B cell (primary cell): Measurements from ENCODE around the gene HSPA12A. TPM values are rescaled to one million over a fixed set of nuclear protein-coding genes. Genes with fewer than 3 reads are reported as not detected.

Experiments
- ATAC-seq: fragments of 200-7000 bp; cut with Tn5 transposase; one replicate; pipeline ENCODE4 v1.10.0; 2021; ENCODE audit warnings: low read depth, mild to moderate bottlenecking, moderate number of reproducible peaks, moderate library complexity
- CTCF ChIA-PET: fragments of 350-600 bp; sonication (Branson Sonifier 250); formaldehyde crosslinking; loops from one replicate; lab custom pipeline; 2021; ENCODE audit warnings: antibody characterized with exemption, inconsistent platforms; lab: Charles Lee
- POLR2A ChIA-PET: fragments of 350-600 bp; sonication (Branson Sonifier 250); formaldehyde crosslinking; loops from one replicate; lab custom pipeline; 2021; ENCODE audit warnings: antibody characterized with exemption; lab: Charles Lee
- DNase-seq: peaks from one replicate; pipeline ENCODE4 v3.0.0; 2013
- H2AFZ ChIP-seq: 2 replicates; pipeline ENCODE4 v1.6.1; 2012; ENCODE audit warnings: mild to moderate bottlenecking, low read depth, low read length; ENCODE audit not compliant: insufficient read depth, poor library complexity, severe bottlenecking
- H3K27ac ChIP-seq, 2 donors: 1 replicate in 1 of 2; 2 replicates in 1 of 2; pipeline ENCODE4 v1.5.1; 2012 to 2013; ENCODE audit warnings: low read length in 2 of 2, mild to moderate bottlenecking in 2 of 2, moderate library complexity in 1 of 2
- H3K27me3 ChIP-seq, 4 experiments: fragments of 200-600 bp in 1 of 4; sonication (generic) in 1 of 4; replicated peaks in 1 of 4; 1 replicate in 2 of 4; 2 replicates in 2 of 4; pipeline versions ENCODE4 v1.6.1 to v1.7.0; 2013 to 2016; ENCODE audit warnings: low read length in 3 of 4, mild to moderate bottlenecking in 2 of 4, mixed read lengths in 1 of 4, moderate library complexity in 1 of 4; ENCODE audit not compliant: insufficient read depth in 4 of 4, control insufficient read depth in 3 of 4; ENCODE audit errors: control extremely low read depth in 1 of 4
- H3K36me3 ChIP-seq, 2 experiments: replicated peaks in 1 of 2; 1 replicate in 1 of 2; 2 replicates in 1 of 2; pipeline versions ENCODE4 v1.6.1 to v1.7.1; 2013; ENCODE audit warnings: low read length in 1 of 2; ENCODE audit not compliant: insufficient read depth in 2 of 2, control insufficient read depth in 1 of 2; ENCODE audit errors: control extremely low read depth in 1 of 2, extremely low read depth in 1 of 2
- H3K4me1 ChIP-seq, 2 donors: fragments of 200-600 bp in 1 of 2; sonication (generic) in 1 of 2; 1 replicate in 1 of 2; 2 replicates in 1 of 2; pipeline versions ENCODE4 v1.5.1 to v1.6.1; 2013 to 2017; ENCODE audit warnings: low read length in 2 of 2; ENCODE audit not compliant: control insufficient read depth in 2 of 2, insufficient read depth in 2 of 2
- H3K4me2 ChIP-seq: replicated peaks from 2 replicates; pipeline ENCODE3; 2012; ENCODE audit warnings: mild to moderate bottlenecking, low read depth, low read length; ENCODE audit not compliant: poor library complexity, severe bottlenecking
- H3K4me3 ChIP-seq, 5 experiments: fragments of 200-600 bp in 1 of 5; sonication (generic) in 1 of 5; 1 replicate in 3 of 5; 2 replicates in 2 of 5; pipeline versions ENCODE4 v1.5.1 to v1.7.0; 2011 to 2016; ENCODE audit warnings: low read length in 4 of 5, mild to moderate bottlenecking in 4 of 5, low read depth in 2 of 5, control low read depth in 1 of 5, moderate library complexity in 1 of 5; ENCODE audit not compliant: insufficient read depth in 1 of 5; ENCODE audit errors: control extremely low read depth in 1 of 5, extremely low read depth in 1 of 5
- H3K79me2 ChIP-seq: fragments of 200-600 bp; sonication (generic); one replicate; pipeline ENCODE4 v1.6.0; 2016; ENCODE audit warnings: low read length; ENCODE audit not compliant: control insufficient read depth, insufficient read depth
- H3K9ac ChIP-seq: fragments of 200-600 bp; sonication (generic); 2 replicates; pipeline ENCODE4 v1.6.1; 2017; ENCODE audit warnings: mild to moderate bottlenecking, low read length, moderate library complexity
- H3K9me3 ChIP-seq, 3 donors: one replicate each; pipeline versions ENCODE4 v1.6.1 to v1.7.1; 2013; ENCODE audit warnings: low read length in 2 of 3; ENCODE audit not compliant: control insufficient read depth in 2 of 3, insufficient read depth in 1 of 3; ENCODE audit errors: control extremely low read depth in 1 of 3
- H4K20me1 ChIP-seq: 2 replicates; pipeline ENCODE4 v1.6.0; 2012; ENCODE audit warnings: mild to moderate bottlenecking, low read length; ENCODE audit not compliant: insufficient read depth, control insufficient read depth, poor library complexity, severe bottlenecking
- H3K27ac Mint-ChIP-seq: one replicate; pipeline ENCODE4 v1.8.0; 2021; ENCODE audit warnings: mixed read lengths
- H3K27me3 Mint-ChIP-seq: one replicate; pipeline ENCODE4 v1.8.0; 2021; ENCODE audit warnings: mixed read lengths
- H3K4me1 Mint-ChIP-seq: one replicate; pipeline ENCODE4 v1.8.0; 2021; ENCODE audit warnings: mixed read lengths
- H3K4me3 Mint-ChIP-seq: one replicate; pipeline ENCODE4 v1.8.0; 2021; ENCODE audit warnings: mixed read lengths
- H3K9me3 Mint-ChIP-seq: one replicate; pipeline ENCODE4 v1.8.0; 2022; ENCODE audit warnings: mixed read lengths; ENCODE audit not compliant: insufficient read depth
- EZH2 ChIP-seq: IDR thresholded peaks from 2 replicates; pipeline ENCODE4 v1.6.1; 2012; ENCODE audit warnings: borderline replicate concordance, low read depth, mild to moderate bottlenecking, moderate library complexity, low read length; ENCODE audit not compliant: insufficient read depth, poor library complexity, severe bottlenecking
- WGBS: methylation state at CpG from one replicate; pipeline ENCODE4 v1.1.5; 2013; ENCODE audit warnings: missing lambda C conversion rate; ENCODE audit not compliant: insufficient coverage; 5-methylcytosine and 5-hydroxymethylcytosine counted together
- intact Hi-C: fragments of 100-400 bp; cut with micrococcal nuclease; formaldehyde crosslinking; loops from one replicate; pipeline ENCODE4 v1.10.0; 2022
- polyA plus RNA-seq: library from polyadenylated mRNA; depleted of rRNA; stranded (reverse); fragments of >200 nt; gene quantifications from 2 replicates; pipeline ENCODE4 v1.2.3, GENCODE V29; 2012
- total RNA-seq, 2 donors: library from RNA; stranded (reverse); fragments of 120-200 nt in 1 of 2; gene quantifications; 1 replicate in 1 of 2; 2 replicates in 1 of 2; pipeline versions ENCODE4 v1.2.3 to v1.2.4, GENCODE V29; 2013 to 2022
- TF ChIP-seq, protein P1 (sequence below): fragments of 200-600 bp; IDR thresholded peaks from one replicate; pipeline ENCODE4 v1.8.0; 2022; ENCODE audit warnings: antibody characterized with exemption, mild to moderate bottlenecking

The HSPA12A gene
- total and polyA plus RNA-seq, 2 donors (not counting 1 experiment from before 2014, with no cell fraction given), result 2.1 to 17.7 TPM

DNA sequence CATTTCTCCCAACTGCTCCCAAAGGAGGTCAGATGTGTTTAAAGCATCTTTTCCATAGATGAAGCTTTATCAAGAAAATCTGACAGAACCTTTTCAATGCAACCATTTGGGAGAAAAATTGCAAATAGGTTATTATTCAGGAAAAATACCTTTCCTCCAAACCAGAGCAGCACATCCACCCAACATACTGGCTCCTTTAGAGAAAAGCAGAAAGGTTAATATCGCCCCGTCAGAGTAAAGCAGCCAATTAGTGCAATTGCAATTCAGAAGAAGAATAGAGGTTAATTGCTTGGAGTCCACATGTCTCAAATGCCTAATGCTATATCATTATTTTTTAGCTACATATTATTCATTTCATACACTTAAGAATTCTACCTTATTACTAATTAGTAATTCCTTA, 48.9 kb upstream of the HSPA12A start:
- no peaks in the 10 kb centered on the region for H4K20me1 ChIP-seq
- H3K4me1 Mint-ChIP-seq, result peaks cover 6% of the 10 kb centered on the region
- no peak for ATAC-seq
- H2AFZ ChIP-seq, result no peak overlapping the region
- no CpG with 5 or more reads among the region's 2 CpGs for WGBS
- no peaks in the 10 kb centered on the region for H3K79me2 ChIP-seq
- CTCF ChIA-PET, result interaction anchor here (3.1 kb wide), 1 partner anchor 384 kb away, joined by 12 read pairs; no protein-coding TSS in a partner anchor
- no peak overlapping the region for H3K9ac ChIP-seq
- no peak overlapping the region for H3K4me2 ChIP-seq
- H3K36me3 ChIP-seq, result no peaks in the 10 kb centered on the region
- intact Hi-C loops, result no loop called here
- H3K27me3 Mint-ChIP-seq, result peaks cover 28% of the 10 kb centered on the region
- POLR2A ChIA-PET, result no interaction called here
- no peak for DNase-seq
- no peaks in the 10 kb centered on the region for H3K9me3 Mint-ChIP-seq
- no peak overlapping the region for H3K4me3 ChIP-seq
- no peak overlapping the region for H3K27ac ChIP-seq
- H3K9me3 ChIP-seq, result peaks cover 0 to 4% (median 0%) of the 10 kb centered on the region in 3 donors
- no peak overlapping the region for H3K4me3 Mint-ChIP-seq
- H3K27me3 ChIP-seq, result peaks cover 0 to 6% (median 0%) of the 10 kb centered on the region in 4 experiments
- H3K4me1 ChIP-seq, result peaks cover 6 to 8% of the 10 kb centered on the region in 2 donors
- H3K27ac Mint-ChIP-seq, result no peak overlapping the region
- no peak for TF ChIP-seq EZH2
- TF ChIP-seq, protein P1, sequence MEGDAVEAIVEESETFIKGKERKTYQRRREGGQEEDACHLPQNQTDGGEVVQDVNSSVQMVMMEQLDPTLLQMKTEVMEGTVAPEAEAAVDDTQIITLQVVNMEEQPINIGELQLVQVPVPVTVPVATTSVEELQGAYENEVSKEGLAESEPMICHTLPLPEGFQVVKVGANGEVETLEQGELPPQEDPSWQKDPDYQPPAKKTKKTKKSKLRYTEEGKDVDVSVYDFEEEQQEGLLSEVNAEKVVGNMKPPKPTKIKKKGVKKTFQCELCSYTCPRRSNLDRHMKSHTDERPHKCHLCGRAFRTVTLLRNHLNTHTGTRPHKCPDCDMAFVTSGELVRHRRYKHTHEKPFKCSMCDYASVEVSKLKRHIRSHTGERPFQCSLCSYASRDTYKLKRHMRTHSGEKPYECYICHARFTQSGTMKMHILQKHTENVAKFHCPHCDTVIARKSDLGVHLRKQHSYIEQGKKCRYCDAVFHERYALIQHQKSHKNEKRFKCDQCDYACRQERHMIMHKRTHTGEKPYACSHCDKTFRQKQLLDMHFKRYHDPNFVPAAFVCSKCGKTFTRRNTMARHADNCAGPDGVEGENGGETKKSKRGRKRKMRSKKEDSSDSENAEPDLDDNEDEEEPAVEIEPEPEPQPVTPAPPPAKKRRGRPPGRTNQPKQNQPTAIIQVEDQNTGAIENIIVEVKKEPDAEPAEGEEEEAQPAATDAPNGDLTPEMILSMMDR, result no peak

DNA sequence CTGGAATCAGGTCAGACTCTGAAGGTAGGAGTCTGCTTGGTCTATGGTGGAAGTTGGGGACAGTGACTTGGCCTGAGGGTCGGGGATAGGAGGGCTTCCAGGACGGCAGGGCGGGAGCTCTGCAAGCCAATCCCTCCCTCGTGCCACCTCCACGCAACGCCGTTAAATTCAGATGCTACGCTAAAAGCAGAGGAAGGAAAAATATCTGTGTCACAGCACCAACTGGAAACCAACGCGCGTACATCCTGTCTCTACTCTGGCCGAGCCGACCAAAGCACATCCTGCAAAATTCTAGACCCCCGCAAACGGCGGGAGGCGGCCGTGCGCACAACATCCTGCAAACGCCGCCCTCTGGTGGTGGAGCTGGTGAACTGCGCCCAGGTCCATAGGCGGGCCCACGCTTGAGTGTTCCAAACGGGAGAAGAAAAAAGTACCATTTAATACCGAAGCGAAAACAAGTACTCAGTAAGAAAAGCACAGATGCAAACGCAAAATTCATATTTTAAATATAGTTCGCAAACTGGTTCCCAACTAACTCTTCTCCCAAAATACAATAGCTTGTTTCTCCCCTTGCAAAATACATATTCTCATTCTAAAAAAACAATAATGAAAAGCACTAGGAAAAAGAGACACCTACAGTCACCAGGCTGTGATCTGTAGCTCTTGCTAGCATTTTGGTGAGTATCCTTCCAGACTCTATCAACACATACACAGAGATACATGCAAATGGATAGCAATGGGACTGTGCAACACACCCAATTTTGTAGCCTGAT, 45.7 kb upstream of the HSPA12A start:
- no peak overlapping the region for H3K9ac ChIP-seq
- H3K36me3 ChIP-seq, result no peaks in the 10 kb centered on the region
- H3K4me1 ChIP-seq, result peaks cover 6 to 8% of the 10 kb centered on the region in 2 donors
- peak overlapping the region; percentile 67 for H3K4me3 Mint-ChIP-seq
- whole genome bisulfite sequencing, result 5% methylated on average over 29 of the region's 29 CpGs
- H3K27ac ChIP-seq, result no peak overlapping the region
- peak overlapping the region in 1 of 5 experiments; percentile 45 for H3K4me3 ChIP-seq
- H3K27ac Mint-ChIP-seq, result no peak overlapping the region
- ATAC-seq (peak; percentile 78), DNase-seq (peak; percentile 61)
- H3K9me3 Mint-ChIP-seq, result no peaks in the 10 kb centered on the region
- no peaks in the 10 kb centered on the region for H3K79me2 ChIP-seq
- no peaks in the 10 kb centered on the region for H4K20me1 ChIP-seq
- ChIA-PET CTCF (interaction anchor here (0.7 to 4.4 kb wide), 18 partner anchors 9 to 396 kb away, joined by 3 to 55 read pairs (median 5); no protein-coding TSS in a partner anchor), POLR2A (interaction anchor here (0.6 kb wide), 1 partner anchor 333 kb away, joined by 3 read pairs; no protein-coding TSS in a partner anchor)
- peaks cover 6% of the 10 kb centered on the region for H3K4me1 Mint-ChIP-seq
- peak overlapping the region; percentile 47 for H3K4me2 ChIP-seq
- TF ChIP-seq, protein P1, result peak; percentile 99
- TF ChIP-seq EZH2, result no peak
- H2AFZ ChIP-seq, result peak overlapping the region; percentile 59
- peaks cover 0 to 6% (median 0%) of the 10 kb centered on the region in 4 experiments for H3K27me3 ChIP-seq
- H3K27me3 Mint-ChIP-seq, result peaks cover 24% of the 10 kb centered on the region
- peaks cover 0 to 4% (median 0%) of the 10 kb centered on the region in 3 donors for H3K9me3 ChIP-seq
- intact Hi-C loops, result loop anchor here (2.0 kb wide), 1 partner anchor 387 kb away; no protein-coding TSS in a partner anchor
